Gastroesophageal sphincter (tissue), 4 donors: ENCODE results near the gene ZFYVE28. TPM values are rescaled to one million over a fixed set of nuclear protein-coding genes. Genes with fewer than 3 reads are reported as not detected.

Source experiments
- ATAC-seq: fragments of 150-250 bp; one replicate; pipeline ENCODE4 v1.9.1; 2016; ENCODE audit warnings: mild to moderate bottlenecking, moderate library complexity
- H3K27ac ChIP-seq, 4 donors: fragments of 200-600 bp; sonication (generic) in 3 of 4; 1 replicate in 3 of 4; 2 replicates in 1 of 4; pipeline ENCODE4 v1.5.1; 2016 to 2019
- H3K27me3 ChIP-seq: fragments of 200-600 bp; sonication (generic); one replicate; pipeline ENCODE4 v1.5.1; 2019
- H3K36me3 ChIP-seq, 2 donors: fragments of 200-600 bp; sonication (generic); one replicate each; pipeline ENCODE4 v1.5.1; 2019; ENCODE audit warnings: control low read depth in 1 of 2
- H3K4me1 ChIP-seq, 3 donors: fragments of 200-600 bp; sonication (generic); 1 replicate in 2 of 3; 2 replicates in 1 of 3; pipeline ENCODE4 v1.5.1; 2016 to 2019; ENCODE audit warnings: control low read depth in 2 of 3
- H3K4me3 ChIP-seq, 2 donors: fragments of 200-600 bp; sonication (generic); one replicate each; pipeline ENCODE4 v1.5.1; 2019; ENCODE audit warnings: mild to moderate bottlenecking in 1 of 2, moderate library complexity in 1 of 2
- H3K9me3 ChIP-seq, 3 donors: fragments of 200-600 bp; sonication (generic); one replicate each; pipeline ENCODE4 v1.5.1; 2017 to 2019; ENCODE audit warnings: control low read depth in 2 of 3
- EP300 ChIP-seq: sonication (generic); formaldehyde crosslinking; IDR thresholded peaks from one replicate; pipeline ENCODE4 v1.6.1; 2017; ENCODE audit warnings: antibody characterized with exemption, mild to moderate bottlenecking
- POLR2A ChIP-seq, 2 donors: fragments of 450-650 bp; IDR thresholded peaks; one replicate each; pipeline ENCODE4 v1.6.1; 2017; ENCODE audit warnings: antibody characterized with exemption in 2 of 2, mild to moderate bottlenecking in 2 of 2, moderate library complexity in 1 of 2
- POLR2AphosphoS5 ChIP-seq: sonication (generic); formaldehyde crosslinking; IDR thresholded peaks from one replicate; pipeline ENCODE4 v1.6.1; 2017; ENCODE audit warnings: antibody characterized with exemption
- whole genome bisulfite sequencing, 2 donors: methylation state at CpG; one replicate each; pipeline ENCODE4 v1.1.5; 2018; ENCODE audit warnings: low coverage in 1 of 2; 5-methylcytosine and 5-hydroxymethylcytosine counted together
- total RNA-seq, 4 donors: library from RNA; depleted of rRNA; stranded (reverse); fragments of >200 nt; gene quantifications; one replicate each; pipeline ENCODE4 v1.1.0, GENCODE V29; 2016
- TF ChIP-seq, protein P1 (sequence below), 4 experiments: fragments of 200-600 bp in 2 of 4; fragments of 450-650 bp in 2 of 4; sonication (generic) in 1 of 4; IDR thresholded peaks; one replicate each; pipeline ENCODE4 v1.5.1; 2017 to 2019; ENCODE audit warnings: antibody characterized with exemption in 4 of 4, mild to moderate bottlenecking in 2 of 4, moderate library complexity in 2 of 4

ZFYVE28 gene
- total RNA-seq, 4 donors from 2014 or later: 4.4 to 12.0 (median 8.2) TPM

DNA sequence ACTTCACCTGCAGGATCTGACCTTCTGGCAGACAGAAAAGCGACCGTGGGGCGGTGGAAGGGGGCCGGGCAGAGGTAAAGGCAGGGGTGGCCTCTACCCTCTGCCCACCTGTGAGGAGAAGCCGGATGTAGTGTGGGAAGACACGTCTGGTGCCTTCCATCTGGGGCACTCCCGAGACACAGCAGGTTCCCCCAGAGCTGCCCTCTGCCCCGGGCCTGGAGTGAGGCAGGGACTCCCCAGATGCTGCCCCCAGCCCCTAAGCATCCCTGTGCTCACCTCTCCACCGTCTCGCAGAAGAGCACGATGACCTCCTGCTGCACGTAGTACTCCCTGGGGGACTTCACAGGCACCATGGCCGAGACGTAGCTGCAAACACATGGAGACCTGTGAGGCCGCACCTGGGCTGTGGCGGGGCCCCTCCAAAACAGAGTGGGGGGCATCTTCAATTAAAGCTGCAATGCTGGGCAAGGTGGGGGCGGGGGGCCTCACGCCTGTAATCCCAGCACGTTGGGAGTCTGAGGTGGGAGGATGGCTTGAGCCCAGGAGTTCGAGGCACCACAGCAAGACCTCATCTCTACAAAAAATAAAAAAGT is 81.2 kb downstream of the ZFYVE28 start:
- 87 to 100% methylated on average over 1 to 3 of the region's 20 CpGs for WGBS, 2 donors
- no peaks in the 10 kb centered on the region for H3K9me3 ChIP-seq
- TF ChIP-seq, protein P1, sequence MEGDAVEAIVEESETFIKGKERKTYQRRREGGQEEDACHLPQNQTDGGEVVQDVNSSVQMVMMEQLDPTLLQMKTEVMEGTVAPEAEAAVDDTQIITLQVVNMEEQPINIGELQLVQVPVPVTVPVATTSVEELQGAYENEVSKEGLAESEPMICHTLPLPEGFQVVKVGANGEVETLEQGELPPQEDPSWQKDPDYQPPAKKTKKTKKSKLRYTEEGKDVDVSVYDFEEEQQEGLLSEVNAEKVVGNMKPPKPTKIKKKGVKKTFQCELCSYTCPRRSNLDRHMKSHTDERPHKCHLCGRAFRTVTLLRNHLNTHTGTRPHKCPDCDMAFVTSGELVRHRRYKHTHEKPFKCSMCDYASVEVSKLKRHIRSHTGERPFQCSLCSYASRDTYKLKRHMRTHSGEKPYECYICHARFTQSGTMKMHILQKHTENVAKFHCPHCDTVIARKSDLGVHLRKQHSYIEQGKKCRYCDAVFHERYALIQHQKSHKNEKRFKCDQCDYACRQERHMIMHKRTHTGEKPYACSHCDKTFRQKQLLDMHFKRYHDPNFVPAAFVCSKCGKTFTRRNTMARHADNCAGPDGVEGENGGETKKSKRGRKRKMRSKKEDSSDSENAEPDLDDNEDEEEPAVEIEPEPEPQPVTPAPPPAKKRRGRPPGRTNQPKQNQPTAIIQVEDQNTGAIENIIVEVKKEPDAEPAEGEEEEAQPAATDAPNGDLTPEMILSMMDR (IDR thresholded peaks at IDR 0.05): no peak
- TF ChIP-seq EP300 (no peak), POLR2AphosphoS5 (no peak), POLR2A (IDR thresholded peaks at IDR 0.05) (no peak)
- H3K27me3 ChIP-seq: no peaks in the 10 kb centered on the region
- H3K4me1 ChIP-seq: no peaks in the 10 kb centered on the region
- ATAC-seq: no peak
- H3K27ac ChIP-seq: no peak overlapping the region
- H3K36me3 ChIP-seq: peaks cover 0 to 53% of the 10 kb centered on the region in 2 donors
- H3K4me3 ChIP-seq: no peak overlapping the region

DNA sequence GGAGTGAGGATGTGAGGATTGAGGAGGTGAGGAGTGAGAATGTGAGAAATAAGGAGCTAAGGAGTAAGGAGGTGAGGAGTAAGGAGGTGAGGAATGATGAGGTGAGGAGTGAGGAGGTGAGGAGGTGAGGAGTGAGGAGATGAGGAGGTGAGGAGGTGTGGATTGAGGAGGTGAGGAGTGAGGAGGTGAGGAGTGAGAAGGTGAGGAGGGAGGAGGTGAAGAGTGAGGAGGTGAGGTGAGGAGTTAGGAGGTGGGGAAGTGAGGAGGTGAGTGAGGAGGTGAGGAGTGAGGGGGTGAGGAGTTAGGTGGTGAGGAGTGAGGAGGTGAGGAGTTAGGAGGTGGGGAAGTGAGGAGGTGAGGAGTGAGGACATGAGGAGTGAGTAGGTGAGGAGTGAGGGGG is 81.8 kb downstream of the ZFYVE28 start:
- Histone ChIP-seq H3K9me3 (no peaks in the 10 kb centered on the region), H3K36me3 (peaks cover 0 to 53% of the 10 kb centered on the region in 2 donors), H3K4me1 (no peaks in the 10 kb centered on the region), H3K27ac (no peak overlapping the region), H3K4me3 (no peak overlapping the region), H3K27me3 (no peaks in the 10 kb centered on the region)
- TF ChIP-seq EP300 (no peak), POLR2AphosphoS5 (no peak), POLR2A (IDR thresholded peaks at IDR 0.05) (no peak)
- TF ChIP-seq, protein P1 (IDR thresholded peaks at IDR 0.05): no peak
- no peak for ATAC-seq

DNA sequence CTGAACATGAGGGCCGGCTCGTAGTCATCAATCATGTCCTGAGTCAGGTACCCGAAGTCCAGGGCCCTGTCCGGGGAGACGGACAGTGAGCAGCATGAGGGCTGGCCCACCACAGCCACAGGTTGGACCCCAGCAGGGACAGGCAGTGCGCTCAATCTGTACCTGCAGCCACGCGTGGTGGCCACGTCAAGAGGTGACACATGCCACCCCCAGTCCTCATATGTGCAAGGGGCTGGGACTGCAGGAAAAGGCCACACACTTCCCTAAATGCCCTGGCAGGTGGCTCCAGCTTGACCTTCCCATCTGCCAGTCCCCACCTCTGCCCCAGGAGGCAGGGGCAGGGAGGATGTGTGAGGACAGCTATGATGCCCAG is 82.7 kb downstream of the ZFYVE28 start:
- no peak for ATAC-seq
- no peak overlapping the region for H3K27ac ChIP-seq
- H3K4me3 ChIP-seq: no peak overlapping the region
- no peaks in the 10 kb centered on the region for H3K27me3 ChIP-seq
- no peaks in the 10 kb centered on the region for H3K4me1 ChIP-seq
- TF ChIP-seq POLR2AphosphoS5 (no peak), EP300 (no peak), POLR2A (IDR thresholded peaks at IDR 0.05) (no peak)
- TF ChIP-seq, protein P1 (IDR thresholded peaks at IDR 0.05): no peak
- no peaks in the 10 kb centered on the region for H3K9me3 ChIP-seq
- peaks cover 0 to 46% of the 10 kb centered on the region in 2 donors for H3K36me3 ChIP-seq
- 80% methylated on average over 3 of the region's 9 CpGs; no CpG with 5 or more reads in 1 of the 2 donors for WGBS, 2 donors

DNA sequence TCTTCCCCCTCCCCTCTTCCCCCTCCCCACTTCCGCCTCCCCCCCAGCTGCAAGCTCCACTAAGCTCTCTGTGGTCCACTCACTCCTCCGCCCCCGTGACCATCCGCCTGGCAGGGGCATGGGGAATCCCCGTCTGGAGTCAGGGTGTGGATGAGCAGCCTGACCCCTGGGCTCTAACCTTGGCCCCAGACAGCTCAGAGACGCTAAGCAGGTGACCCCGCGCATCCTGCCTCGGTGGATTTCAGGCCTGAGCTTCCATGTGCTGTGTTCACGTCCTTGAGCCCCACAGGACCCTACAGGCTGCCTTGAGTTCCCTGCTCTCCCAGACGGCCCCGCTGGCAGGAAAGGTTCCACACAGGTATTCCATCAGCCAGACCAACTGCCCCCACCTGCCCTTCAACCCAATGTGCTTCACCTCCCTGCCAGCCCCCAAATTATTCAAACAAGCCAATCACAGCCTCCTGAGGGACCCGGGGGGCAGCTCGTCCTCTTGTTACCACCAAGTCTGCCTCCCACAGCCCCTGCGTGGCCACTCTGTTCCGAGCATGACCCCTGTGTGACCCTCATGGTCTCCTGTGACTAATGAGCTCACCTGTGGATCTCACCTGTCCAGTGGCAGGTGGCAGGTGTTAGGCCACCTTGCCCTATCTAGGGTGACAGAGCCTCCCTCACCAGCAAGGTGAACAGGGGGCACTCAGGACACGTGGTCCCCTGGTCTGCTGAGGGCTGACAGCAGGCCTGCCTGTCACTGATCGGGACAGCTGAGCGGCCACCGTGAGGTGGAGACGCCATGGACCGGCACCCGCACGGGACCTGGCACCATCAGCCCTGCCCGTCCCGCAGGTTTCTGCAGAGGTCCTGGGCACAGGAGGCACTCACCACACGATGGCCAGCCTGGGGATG is 83.4 kb downstream of the ZFYVE28 start:
- WGBS, 2 donors: 81% methylated on average over 8 of the region's 27 CpGs; no CpG with 5 or more reads in 1 of the 2 donors
- H3K4me1 ChIP-seq: no peaks in the 10 kb centered on the region
- H3K27ac ChIP-seq: no peak overlapping the region
- TF ChIP-seq EP300: no peak
- TF ChIP-seq POLR2AphosphoS5: no peak
- no peak for TF ChIP-seq POLR2A (IDR thresholded peaks at IDR 0.05)
- TF ChIP-seq, protein P1 (IDR thresholded peaks at IDR 0.05): no peak
- H3K27me3 ChIP-seq: no peaks in the 10 kb centered on the region
- H3K9me3 ChIP-seq: no peaks in the 10 kb centered on the region
- H3K4me3 ChIP-seq: no peak overlapping the region
- peaks cover 0 to 46% of the 10 kb centered on the region in 2 donors for H3K36me3 ChIP-seq
- no peak for ATAC-seq
